Activated CD8-positive, alpha-beta T cell treated with anti-CD3 and anti-CD28 coated beads for 36 hours (primary cell): ENCODE measurements around the gene NDUFB3. TPM values are rescaled to one million over a fixed set of nuclear protein-coding genes. Genes with fewer than 3 reads are reported as not detected.

Source experiments
- ATAC-seq: fragments of 200-7000 bp; cut with Tn5 transposase; one replicate; pipeline ENCODE4 v1.10.0; 2021; ENCODE audit warnings: mild to moderate bottlenecking, moderate library complexity
- CTCF ChIA-PET: fragments of 350-600 bp; sonication (Branson Sonifier 250); formaldehyde crosslinking; loops from one replicate; lab custom pipeline; 2021; ENCODE audit warnings: antibody characterized with exemption; lab: Charles Lee
- POLR2A ChIA-PET: fragments of 350-600 bp; sonication (Branson Sonifier 250); formaldehyde crosslinking; loops from one replicate; lab custom pipeline; 2021; ENCODE audit warnings: antibody characterized with exemption; lab: Charles Lee
- DNase-seq: peaks from one replicate; pipeline ENCODE4 v3.0.0-alpha.2; 2020
- H3K27ac Mint-ChIP-seq: one replicate; pipeline ENCODE4 v1.8.0; 2021; ENCODE audit warnings: mild to moderate bottlenecking, mixed read lengths
- H3K27me3 Mint-ChIP-seq: one replicate; pipeline ENCODE4 v1.8.0; 2021; ENCODE audit warnings: mixed read lengths
- H3K36me3 Mint-ChIP-seq: one replicate; pipeline ENCODE4 v1.8.0; 2021; ENCODE audit warnings: low read depth, mixed read lengths
- H3K4me1 Mint-ChIP-seq: one replicate; pipeline ENCODE4 v1.8.0; 2021; ENCODE audit warnings: low read depth, mixed read lengths
- H3K4me3 Mint-ChIP-seq: one replicate; pipeline ENCODE4 v1.8.0; 2021; ENCODE audit warnings: mild to moderate bottlenecking, moderate library complexity, mixed read lengths
- H3K9me3 Mint-ChIP-seq: one replicate; pipeline ENCODE4 v1.8.0; 2021; ENCODE audit warnings: mixed read lengths
- CTCF ChIP-seq: fragments of 200-600 bp; IDR thresholded peaks from one replicate; pipeline ENCODE4 v1.8.0; 2022; ENCODE audit warnings: antibody characterized with exemption, mild to moderate bottlenecking
- intact Hi-C: fragments of 100-400 bp; cut with micrococcal nuclease; formaldehyde crosslinking; loops from one replicate; pipeline ENCODE4 v1.10.0; 2022
- total RNA-seq, 2 experiments: library from RNA; stranded (reverse); gene quantifications; one replicate each; pipeline ENCODE4 v1.2.3, GENCODE V29; 2021

NDUFB3 gene
- total RNA-seq, 2 experiments from 2014 or later, result 134 to 140 TPM

GRCh38 chr2:201064797-201065329, 6.9 kb upstream of the NDUFB3 start:
- no peak for DNase-seq

GRCh38 chr2:201070948-201071478, 788 bp upstream of the NDUFB3 start:
- H3K36me3 Mint-ChIP-seq, result peaks cover 11% of the 10 kb centered on the region
- no peaks in the 10 kb centered on the region for H3K9me3 Mint-ChIP-seq
- H3K4me3 Mint-ChIP-seq, result peak overlapping the region; percentile 90
- DNase-seq, result no peak
- ChIA-PET POLR2A (interaction anchor here (0.6 to 4.5 kb wide), 9 partner anchors 47 to 242 kb away, joined by 3 to 42 read pairs (median 3); partner anchors contain the start of genes CFLAR and CLK1), CTCF (interaction anchor here (1.0 to 5.4 kb wide), 10 partner anchors 12 to 207 kb away, joined by 3 to 70 read pairs (median 10); partner anchors contain the start of genes CFLAR, CLK1 and ORC2)
- H3K4me1 Mint-ChIP-seq, result peaks cover 50% of the 10 kb centered on the region
- ATAC-seq, result peak; percentile 25
- intact Hi-C loops, result loop anchor here (2.0 to 5.0 kb wide), 3 partner anchors 46 to 162 kb away; partner anchors contain the start of gene CFLAR
- peak overlapping the region; percentile 93 for H3K27ac Mint-ChIP-seq
- no peak for TF ChIP-seq CTCF
- H3K27me3 Mint-ChIP-seq, result no peaks in the 10 kb centered on the region

More at GRCh38 chr2:201064797-201065329, 6.9 kb upstream of the NDUFB3 start:
- no peak overlapping the region for H3K4me3 Mint-ChIP-seq
- H3K27me3 Mint-ChIP-seq, result peaks cover 1% of the 10 kb centered on the region
- CTCF ChIA-PET, result interaction anchor here (0.9 to 1.7 kb wide), 2 partner anchors 101 to 164 kb away, joined by 3 to 5 read pairs; partner anchors contain the start of gene ORC2
- peaks cover 23% of the 10 kb centered on the region for H3K36me3 Mint-ChIP-seq
- H3K9me3 Mint-ChIP-seq, result peaks cover 4% of the 10 kb centered on the region
- H3K4me1 Mint-ChIP-seq, result peaks cover 63% of the 10 kb centered on the region
- no peak overlapping the region for H3K27ac Mint-ChIP-seq
- TF ChIP-seq CTCF, result no peak
- intact Hi-C loops, result loop anchor here (5.0 kb wide), 2 partner anchors 103 to 163 kb away; partner anchors contain the start of gene ORC2
- ATAC-seq, result no peak
- POLR2A ChIA-PET, result interaction anchor here (1.0 to 2.5 kb wide), 3 partner anchors 11 to 175 kb away, joined by 3 to 11 read pairs (median 3); partner anchors contain the start of gene NIF3L1

GRCh38 chr2:201072201-201072530, 365 bp downstream of the NDUFB3 start:
- DNase-seq, result no peak
- no peak for TF ChIP-seq CTCF
- peak overlapping the region; percentile 90 for H3K4me3 Mint-ChIP-seq
- peaks cover 11% of the 10 kb centered on the region for H3K36me3 Mint-ChIP-seq
- H3K27ac Mint-ChIP-seq, result peak overlapping the region; percentile 93
- H3K9me3 Mint-ChIP-seq, result no peaks in the 10 kb centered on the region
- no peaks in the 10 kb centered on the region for H3K27me3 Mint-ChIP-seq
- intact Hi-C loops, result loop anchor here (5.0 kb wide), 2 partner anchors 45 to 105 kb away; partner anchors contain the start of gene CFLAR
- POLR2A ChIA-PET, result interaction anchor here (0.7 to 4.5 kb wide), 6 partner anchors 9 to 208 kb away, joined by 3 to 42 read pairs (median 3); partner anchors contain the start of genes CFLAR, CLK1, NIF3L1 and PPIL3
- CTCF ChIA-PET, result interaction anchor here (0.8 to 5.4 kb wide), 3 partner anchors 13 to 107 kb away, joined by 3 to 64 read pairs (median 6); partner anchors contain the start of gene ORC2
- peaks cover 43% of the 10 kb centered on the region for H3K4me1 Mint-ChIP-seq
- no peak for ATAC-seq

GRCh38 chr2:201073071-201073470, 1.3 kb downstream of the NDUFB3 start:
- CTCF ChIA-PET, result interaction anchor here (1.2 to 5.4 kb wide), 2 partner anchors 12 to 108 kb away, joined by 3 to 64 read pairs; partner anchors contain the start of gene ORC2
- DNase-seq (no peak), ATAC-seq (no peak)
- peaks cover 11% of the 10 kb centered on the region for H3K36me3 Mint-ChIP-seq
- peak overlapping the region; percentile 12 for H3K27ac Mint-ChIP-seq
- H3K4me3 Mint-ChIP-seq, result peak overlapping the region; percentile 90
- intact Hi-C loops, result loop anchor here (5.0 kb wide), 2 partner anchors 44 to 104 kb away; partner anchors contain the start of gene CFLAR
- H3K27me3 Mint-ChIP-seq, result no peaks in the 10 kb centered on the region
- POLR2A ChIA-PET, result interaction anchor here (0.7 to 4.5 kb wide), 2 partner anchors 45 to 209 kb away, joined by 3 to 42 read pairs; partner anchors contain the start of gene CFLAR
- peaks cover 37% of the 10 kb centered on the region for H3K4me1 Mint-ChIP-seq
- TF ChIP-seq CTCF, result no peak
- no peaks in the 10 kb centered on the region for H3K9me3 Mint-ChIP-seq
